PC-9 (cell line): Measurements from ENCODE around the gene NET1.

ENCODE experiments used
- EZH2 ChIP-seq: fragments of 200-600 bp; sonication (generic); IDR thresholded peaks from 2 replicates; pipeline ENCODE4 v1.8.0; 2017; ENCODE audit warnings: antibody characterized with exemption, low read depth
- TF ChIP-seq, protein P1 (sequence below): fragments of 200-600 bp; sonication (generic); conservative IDR thresholded peaks from 2 replicates; pipeline ENCODE4 v1.6.1; 2017; ENCODE audit warnings: mixed run types, antibody characterized with exemption, mild to moderate bottlenecking, moderate library complexity

GRCh38 chr10:5373891-5374611, 38.3 kb upstream of the NET1 start:
- TF ChIP-seq, protein P1, sequence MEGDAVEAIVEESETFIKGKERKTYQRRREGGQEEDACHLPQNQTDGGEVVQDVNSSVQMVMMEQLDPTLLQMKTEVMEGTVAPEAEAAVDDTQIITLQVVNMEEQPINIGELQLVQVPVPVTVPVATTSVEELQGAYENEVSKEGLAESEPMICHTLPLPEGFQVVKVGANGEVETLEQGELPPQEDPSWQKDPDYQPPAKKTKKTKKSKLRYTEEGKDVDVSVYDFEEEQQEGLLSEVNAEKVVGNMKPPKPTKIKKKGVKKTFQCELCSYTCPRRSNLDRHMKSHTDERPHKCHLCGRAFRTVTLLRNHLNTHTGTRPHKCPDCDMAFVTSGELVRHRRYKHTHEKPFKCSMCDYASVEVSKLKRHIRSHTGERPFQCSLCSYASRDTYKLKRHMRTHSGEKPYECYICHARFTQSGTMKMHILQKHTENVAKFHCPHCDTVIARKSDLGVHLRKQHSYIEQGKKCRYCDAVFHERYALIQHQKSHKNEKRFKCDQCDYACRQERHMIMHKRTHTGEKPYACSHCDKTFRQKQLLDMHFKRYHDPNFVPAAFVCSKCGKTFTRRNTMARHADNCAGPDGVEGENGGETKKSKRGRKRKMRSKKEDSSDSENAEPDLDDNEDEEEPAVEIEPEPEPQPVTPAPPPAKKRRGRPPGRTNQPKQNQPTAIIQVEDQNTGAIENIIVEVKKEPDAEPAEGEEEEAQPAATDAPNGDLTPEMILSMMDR: no peak
- no peak for TF ChIP-seq EZH2
